Breast epithelium (tissue), 3 donors: ENCODE measurements around the gene DCANP1.
A peak's percentile ranks its signal among the peaks of the same experiment; 100 is the strongest.

ENCODE experiments used
- POLR2A ChIP-seq: fragments of 450-650 bp; IDR thresholded peaks from one replicate; pipeline ENCODE4 v1.6.1; 2016; ENCODE audit warnings: antibody characterized with exemption, mild to moderate bottlenecking, moderate library complexity
- POLR2AphosphoS5 ChIP-seq, 3 donors: sonication (generic); formaldehyde crosslinking; IDR thresholded peaks; one replicate each; pipeline ENCODE4 v1.6.1; 2017; ENCODE audit warnings: antibody characterized with exemption in 3 of 3
- TF ChIP-seq, protein P1 (sequence below), 3 donors: fragments of 450-650 bp; IDR thresholded peaks; one replicate each; pipeline ENCODE4 v1.5.1; 2016 to 2017; ENCODE audit warnings: antibody characterized with exemption in 3 of 3, mild to moderate bottlenecking in 3 of 3, moderate library complexity in 3 of 3

DNA sequence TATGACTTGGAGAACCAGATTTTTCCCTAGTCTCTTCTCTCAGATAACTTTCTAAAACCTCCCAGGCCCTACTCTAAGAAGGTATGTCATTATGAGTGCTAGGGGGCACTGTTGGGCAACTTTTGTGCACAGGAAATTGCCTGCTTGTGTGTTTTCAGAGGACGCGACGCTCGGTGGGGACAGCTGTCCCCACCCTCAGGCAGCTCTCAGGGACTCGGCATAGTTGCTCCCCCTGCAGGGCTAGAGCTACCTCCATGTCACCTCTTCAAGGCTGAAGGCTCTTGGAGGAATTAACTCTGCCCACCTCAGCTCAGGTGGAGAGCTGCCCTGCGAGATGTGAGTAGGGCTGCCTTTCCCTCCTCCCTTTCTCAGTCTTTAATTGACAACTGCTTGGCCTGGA is 15.2 kb upstream of the DCANP1 start:
- TF ChIP-seq, protein P1, sequence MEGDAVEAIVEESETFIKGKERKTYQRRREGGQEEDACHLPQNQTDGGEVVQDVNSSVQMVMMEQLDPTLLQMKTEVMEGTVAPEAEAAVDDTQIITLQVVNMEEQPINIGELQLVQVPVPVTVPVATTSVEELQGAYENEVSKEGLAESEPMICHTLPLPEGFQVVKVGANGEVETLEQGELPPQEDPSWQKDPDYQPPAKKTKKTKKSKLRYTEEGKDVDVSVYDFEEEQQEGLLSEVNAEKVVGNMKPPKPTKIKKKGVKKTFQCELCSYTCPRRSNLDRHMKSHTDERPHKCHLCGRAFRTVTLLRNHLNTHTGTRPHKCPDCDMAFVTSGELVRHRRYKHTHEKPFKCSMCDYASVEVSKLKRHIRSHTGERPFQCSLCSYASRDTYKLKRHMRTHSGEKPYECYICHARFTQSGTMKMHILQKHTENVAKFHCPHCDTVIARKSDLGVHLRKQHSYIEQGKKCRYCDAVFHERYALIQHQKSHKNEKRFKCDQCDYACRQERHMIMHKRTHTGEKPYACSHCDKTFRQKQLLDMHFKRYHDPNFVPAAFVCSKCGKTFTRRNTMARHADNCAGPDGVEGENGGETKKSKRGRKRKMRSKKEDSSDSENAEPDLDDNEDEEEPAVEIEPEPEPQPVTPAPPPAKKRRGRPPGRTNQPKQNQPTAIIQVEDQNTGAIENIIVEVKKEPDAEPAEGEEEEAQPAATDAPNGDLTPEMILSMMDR (IDR thresholded peaks at IDR 0.05), result peak in 1 of 3 donors; percentile 17
- TF ChIP-seq POLR2AphosphoS5 (IDR thresholded peaks at IDR 0.05), result no peak
- TF ChIP-seq POLR2A, result no peak
